Calu3 (cell line): ENCODE measurements around the gene SLC38A3. TPM values are rescaled to one million over a fixed set of nuclear protein-coding genes. Genes with fewer than 3 reads are reported as not detected.

ENCODE experiments used
- BruUV-seq: library from RNA; stranded (reverse); fragments of 400-500 nt; replicated peaks from 2 replicates; lab custom pipeline; 2021; lab: Mats Ljungman, UMichigan
- CTCF ChIA-PET: fragments of 300-600 bp; sonication (Branson Sonifier 250); formaldehyde crosslinking; loops from one replicate; lab custom pipeline; 2022; ENCODE audit warnings: antibody characterized with exemption; lab: Charles Lee
- DNase-seq: peaks from one replicate; pipeline ENCODE4 v3.0.0; 2022
- H3K27ac Mint-ChIP-seq: one replicate; pipeline ENCODE4 v1.8.0; 2022; ENCODE audit warnings: mixed read lengths; ENCODE audit not compliant: unreplicated experiment
- H3K27me3 Mint-ChIP-seq: one replicate; pipeline ENCODE4 v1.8.0; 2022; ENCODE audit warnings: mixed read lengths; ENCODE audit not compliant: unreplicated experiment
- H3K36me3 Mint-ChIP-seq: one replicate; pipeline ENCODE4 v1.8.0; 2022; ENCODE audit warnings: mild to moderate bottlenecking, moderate library complexity, mixed read lengths; ENCODE audit not compliant: insufficient read depth, unreplicated experiment
- H3K4me1 Mint-ChIP-seq: one replicate; pipeline ENCODE4 v1.8.0; 2022; ENCODE audit warnings: mild to moderate bottlenecking, low read depth, mixed read lengths; ENCODE audit not compliant: unreplicated experiment
- H3K4me3 Mint-ChIP-seq: one replicate; pipeline ENCODE4 v1.8.0; 2022; ENCODE audit warnings: mild to moderate bottlenecking, low read depth, moderate library complexity, mixed read lengths; ENCODE audit not compliant: unreplicated experiment
- H3K9me3 Mint-ChIP-seq: one replicate; pipeline ENCODE4 v1.8.0; 2022; ENCODE audit warnings: low read depth, mixed read lengths; ENCODE audit not compliant: unreplicated experiment
- CTCF ChIP-seq: fragments of 200-600 bp; IDR thresholded peaks from one replicate; pipeline ENCODE4 v1.8.0; 2022; ENCODE audit warnings: antibody characterized with exemption; ENCODE audit not compliant: unreplicated experiment
- intact Hi-C: fragments of 100-400 bp; cut with micrococcal nuclease; formaldehyde crosslinking; loops from one replicate; pipeline ENCODE4 v1.10.0; 2022; ENCODE audit not compliant: unreplicated experiment
- total RNA-seq: library from RNA; stranded (reverse); gene quantifications from 2 replicates; pipeline ENCODE4 v1.2.3, GENCODE V29; 2022

Gene SLC38A3
- total RNA-seq, 1 experiment from 2014 or later: not detected

GRCh38 chr3:50173685-50174516 is 31.2 kb upstream of the SLC38A3 start:
- CTCF ChIA-PET: no interaction called here
- no peaks in the 10 kb centered on the region for H3K4me1 Mint-ChIP-seq
- H3K4me3 Mint-ChIP-seq: no peak overlapping the region
- no peak for DNase-seq
- BruUV-seq: no TSS peak
- intact Hi-C loops: no loop called here
- no peaks in the 10 kb centered on the region for H3K36me3 Mint-ChIP-seq
- H3K27ac Mint-ChIP-seq: no peak overlapping the region
- H3K27me3 Mint-ChIP-seq: no peaks in the 10 kb centered on the region
- no peaks in the 10 kb centered on the region for H3K9me3 Mint-ChIP-seq
- TF ChIP-seq CTCF: no peak

- no peaks in the 10 kb centered on the region for H3K4me1 Mint-ChIP-seq
- no peaks in the 10 kb centered on the region for H3K36me3 Mint-ChIP-seq
- no peak for TF ChIP-seq CTCF
- intact Hi-C loops: no loop called here
- no peak overlapping the region for H3K4me3 Mint-ChIP-seq
- H3K27ac Mint-ChIP-seq: no peak overlapping the region
- no peak for DNase-seq
- CTCF ChIA-PET: no interaction called here
- no TSS peak for BruUV-seq
- H3K9me3 Mint-ChIP-seq: no peaks in the 10 kb centered on the region
- H3K27me3 Mint-ChIP-seq: no peaks in the 10 kb centered on the region
These were observed 30.6 kb upstream of the SLC38A3 start for GRCh38 chr3:50174517-50174895.

- Mint-ChIP-seq H3K27ac (no peak overlapping the region), H3K4me3 (no peak overlapping the region), H3K27me3 (no peaks in the 10 kb centered on the region), H3K36me3 (no peaks in the 10 kb centered on the region), H3K9me3 (no peaks in the 10 kb centered on the region), H3K4me1 (no peaks in the 10 kb centered on the region)
- DNase-seq: no peak
- intact Hi-C loops: no loop called here
- no peak for TF ChIP-seq CTCF
- BruUV-seq: no TSS peak
- CTCF ChIA-PET: no interaction called here
These were observed 30.0 kb upstream of the SLC38A3 start for GRCh38 chr3:50174947-50175524.

GRCh38 chr3:50177346-50177745 is 27.7 kb upstream of the SLC38A3 start:
- CTCF ChIA-PET: no interaction called here
- H3K27ac Mint-ChIP-seq: no peak overlapping the region
- no peaks in the 10 kb centered on the region for H3K4me1 Mint-ChIP-seq
- H3K36me3 Mint-ChIP-seq: no peaks in the 10 kb centered on the region
- no peaks in the 10 kb centered on the region for H3K27me3 Mint-ChIP-seq
- no peak for DNase-seq
- BruUV-seq: no TSS peak
- H3K9me3 Mint-ChIP-seq: no peaks in the 10 kb centered on the region
- intact Hi-C loops: no loop called here
- no peak overlapping the region for H3K4me3 Mint-ChIP-seq
- no peak for TF ChIP-seq CTCF
